Measurements from ENCODE around the gene CPXM1. TPM values are rescaled to one million over a fixed set of nuclear protein-coding genes. Genes with fewer than 3 reads are reported as not detected.

Gene CPXM1
- total and polyA plus RNA-seq, 9 of the 15 experiments (the other 6 are each of a cell fraction or from before 2014, with no cell fraction given) = 0.04 to 1.1 (median 0.37) TPM; not detected in 2

- no peak for TF ChIP-seq TSHZ1 (CRISPR knock-in tag; IDR thresholded peaks at IDR 0.05)
- no peak for TF ChIP-seq TCF7L2 (IDR thresholded peaks at IDR 0.05; ENCODE audit: low read depth, low read length)
- TF ChIP-seq RB1 (IDR thresholded peaks at IDR 0.05; ENCODE audit: low read depth) = peak; percentile 60; the same call in 1 of the 2 replicates
- TF ChIP-seq, protein P1, sequence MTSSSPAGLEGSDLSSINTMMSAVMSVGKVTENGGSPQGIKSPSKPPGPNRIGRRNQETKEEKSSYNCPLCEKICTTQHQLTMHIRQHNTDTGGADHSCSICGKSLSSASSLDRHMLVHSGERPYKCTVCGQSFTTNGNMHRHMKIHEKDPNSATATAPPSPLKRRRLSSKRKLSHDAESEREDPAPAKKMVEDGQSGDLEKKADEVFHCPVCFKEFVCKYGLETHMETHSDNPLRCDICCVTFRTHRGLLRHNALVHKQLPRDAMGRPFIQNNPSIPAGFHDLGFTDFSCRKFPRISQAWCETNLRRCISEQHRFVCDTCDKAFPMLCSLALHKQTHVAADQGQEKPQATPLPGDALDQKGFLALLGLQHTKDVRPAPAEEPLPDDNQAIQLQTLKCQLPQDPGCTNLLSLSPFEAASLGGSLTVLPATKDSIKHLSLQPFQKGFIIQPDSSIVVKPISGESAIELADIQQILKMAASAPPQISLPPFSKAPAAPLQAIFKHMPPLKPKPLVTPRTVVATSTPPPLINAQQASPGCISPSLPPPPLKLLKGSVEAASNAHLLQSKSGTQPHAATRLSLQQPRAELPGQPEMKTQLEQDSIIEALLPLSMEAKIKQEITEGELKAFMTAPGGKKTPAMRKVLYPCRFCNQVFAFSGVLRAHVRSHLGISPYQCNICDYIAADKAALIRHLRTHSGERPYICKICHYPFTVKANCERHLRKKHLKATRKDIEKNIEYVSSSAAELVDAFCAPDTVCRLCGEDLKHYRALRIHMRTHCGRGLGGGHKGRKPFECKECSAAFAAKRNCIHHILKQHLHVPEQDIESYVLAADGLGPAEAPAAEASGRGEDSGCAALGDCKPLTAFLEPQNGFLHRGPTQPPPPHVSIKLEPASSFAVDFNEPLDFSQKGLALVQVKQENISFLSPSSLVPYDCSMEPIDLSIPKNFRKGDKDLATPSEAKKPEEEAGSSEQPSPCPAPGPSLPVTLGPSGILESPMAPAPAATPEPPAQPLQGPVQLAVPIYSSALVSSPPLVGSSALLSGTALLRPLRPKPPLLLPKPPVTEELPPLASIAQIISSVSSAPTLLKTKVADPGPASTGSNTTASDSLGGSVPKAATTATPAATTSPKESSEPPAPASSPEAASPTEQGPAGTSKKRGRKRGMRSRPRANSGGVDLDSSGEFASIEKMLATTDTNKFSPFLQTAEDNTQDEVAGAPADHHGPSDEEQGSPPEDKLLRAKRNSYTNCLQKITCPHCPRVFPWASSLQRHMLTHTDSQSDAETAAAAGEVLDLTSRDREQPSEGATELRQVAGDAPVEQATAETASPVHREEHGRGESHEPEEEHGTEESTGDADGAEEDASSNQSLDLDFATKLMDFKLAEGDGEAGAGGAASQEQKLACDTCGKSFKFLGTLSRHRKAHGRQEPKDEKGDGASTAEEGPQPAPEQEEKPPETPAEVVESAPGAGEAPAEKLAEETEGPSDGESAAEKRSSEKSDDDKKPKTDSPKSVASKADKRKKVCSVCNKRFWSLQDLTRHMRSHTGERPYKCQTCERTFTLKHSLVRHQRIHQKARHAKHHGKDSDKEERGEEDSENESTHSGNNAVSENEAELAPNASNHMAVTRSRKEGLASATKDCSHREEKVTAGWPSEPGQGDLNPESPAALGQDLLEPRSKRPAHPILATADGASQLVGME (CRISPR knock-in tag; IDR thresholded peaks at IDR 0.05) = no peak
- TF ChIP-seq, protein P2, sequence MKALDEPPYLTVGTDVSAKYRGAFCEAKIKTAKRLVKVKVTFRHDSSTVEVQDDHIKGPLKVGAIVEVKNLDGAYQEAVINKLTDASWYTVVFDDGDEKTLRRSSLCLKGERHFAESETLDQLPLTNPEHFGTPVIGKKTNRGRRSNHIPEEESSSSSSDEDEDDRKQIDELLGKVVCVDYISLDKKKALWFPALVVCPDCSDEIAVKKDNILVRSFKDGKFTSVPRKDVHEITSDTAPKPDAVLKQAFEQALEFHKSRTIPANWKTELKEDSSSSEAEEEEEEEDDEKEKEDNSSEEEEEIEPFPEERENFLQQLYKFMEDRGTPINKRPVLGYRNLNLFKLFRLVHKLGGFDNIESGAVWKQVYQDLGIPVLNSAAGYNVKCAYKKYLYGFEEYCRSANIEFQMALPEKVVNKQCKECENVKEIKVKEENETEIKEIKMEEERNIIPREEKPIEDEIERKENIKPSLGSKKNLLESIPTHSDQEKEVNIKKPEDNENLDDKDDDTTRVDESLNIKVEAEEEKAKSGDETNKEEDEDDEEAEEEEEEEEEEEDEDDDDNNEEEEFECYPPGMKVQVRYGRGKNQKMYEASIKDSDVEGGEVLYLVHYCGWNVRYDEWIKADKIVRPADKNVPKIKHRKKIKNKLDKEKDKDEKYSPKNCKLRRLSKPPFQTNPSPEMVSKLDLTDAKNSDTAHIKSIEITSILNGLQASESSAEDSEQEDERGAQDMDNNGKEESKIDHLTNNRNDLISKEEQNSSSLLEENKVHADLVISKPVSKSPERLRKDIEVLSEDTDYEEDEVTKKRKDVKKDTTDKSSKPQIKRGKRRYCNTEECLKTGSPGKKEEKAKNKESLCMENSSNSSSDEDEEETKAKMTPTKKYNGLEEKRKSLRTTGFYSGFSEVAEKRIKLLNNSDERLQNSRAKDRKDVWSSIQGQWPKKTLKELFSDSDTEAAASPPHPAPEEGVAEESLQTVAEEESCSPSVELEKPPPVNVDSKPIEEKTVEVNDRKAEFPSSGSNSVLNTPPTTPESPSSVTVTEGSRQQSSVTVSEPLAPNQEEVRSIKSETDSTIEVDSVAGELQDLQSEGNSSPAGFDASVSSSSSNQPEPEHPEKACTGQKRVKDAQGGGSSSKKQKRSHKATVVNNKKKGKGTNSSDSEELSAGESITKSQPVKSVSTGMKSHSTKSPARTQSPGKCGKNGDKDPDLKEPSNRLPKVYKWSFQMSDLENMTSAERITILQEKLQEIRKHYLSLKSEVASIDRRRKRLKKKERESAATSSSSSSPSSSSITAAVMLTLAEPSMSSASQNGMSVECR (CRISPR knock-in tag; IDR thresholded peaks at IDR 0.05) = no peak; the same call in 1 of the 2 replicates
- TF ChIP-seq TEAD4 (IDR thresholded peaks at IDR 0.05; ENCODE audit: low read length) = no peak
- no peak for TF ChIP-seq TEAD4 (CRISPR knock-in tag; IDR thresholded peaks at IDR 0.05; ENCODE audit: borderline replicate concordance)
- TF ChIP-seq, protein P3, sequence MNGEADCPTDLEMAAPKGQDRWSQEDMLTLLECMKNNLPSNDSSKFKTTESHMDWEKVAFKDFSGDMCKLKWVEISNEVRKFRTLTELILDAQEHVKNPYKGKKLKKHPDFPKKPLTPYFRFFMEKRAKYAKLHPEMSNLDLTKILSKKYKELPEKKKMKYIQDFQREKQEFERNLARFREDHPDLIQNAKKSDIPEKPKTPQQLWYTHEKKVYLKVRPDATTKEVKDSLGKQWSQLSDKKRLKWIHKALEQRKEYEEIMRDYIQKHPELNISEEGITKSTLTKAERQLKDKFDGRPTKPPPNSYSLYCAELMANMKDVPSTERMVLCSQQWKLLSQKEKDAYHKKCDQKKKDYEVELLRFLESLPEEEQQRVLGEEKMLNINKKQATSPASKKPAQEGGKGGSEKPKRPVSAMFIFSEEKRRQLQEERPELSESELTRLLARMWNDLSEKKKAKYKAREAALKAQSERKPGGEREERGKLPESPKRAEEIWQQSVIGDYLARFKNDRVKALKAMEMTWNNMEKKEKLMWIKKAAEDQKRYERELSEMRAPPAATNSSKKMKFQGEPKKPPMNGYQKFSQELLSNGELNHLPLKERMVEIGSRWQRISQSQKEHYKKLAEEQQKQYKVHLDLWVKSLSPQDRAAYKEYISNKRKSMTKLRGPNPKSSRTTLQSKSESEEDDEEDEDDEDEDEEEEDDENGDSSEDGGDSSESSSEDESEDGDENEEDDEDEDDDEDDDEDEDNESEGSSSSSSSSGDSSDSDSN (IDR thresholded peaks at IDR 0.05; ENCODE audit: borderline replicate concordance in 1 of 2, low read depth in 2 of 2, low read length in 2 of 2) = 0 out of 4 replicates have a peak, but pooled peaks of 1 of the 2 experiments have one; percentile 42
- TF ChIP-seq TBL1XR1 (IDR thresholded peaks at IDR 0.05; ENCODE audit: low read length in 2 of 2) = no peak
Measured at GRCh38 chr20:2840138-2840966, 39.9 kb upstream of the CPXM1 start, which contains the start of the genes PCED1A and VPS16 (continued).

All from K562 (cell line).